GM19035 (cell line): ENCODE data around the gene SUPT3H.
"Not testable (repeated sequence)": the region's sequence is repeated elsewhere in the genome, so short reads cannot be mapped to it uniquely, and the experiment has no call there.

Experiments
- ATAC-seq: cut with Tn5 transposase; IDR thresholded peaks from one replicate; pipeline ENCODE4 v1.9.1; 2021; ENCODE audit not compliant: unreplicated experiment

The SUPT3H gene

DNA sequence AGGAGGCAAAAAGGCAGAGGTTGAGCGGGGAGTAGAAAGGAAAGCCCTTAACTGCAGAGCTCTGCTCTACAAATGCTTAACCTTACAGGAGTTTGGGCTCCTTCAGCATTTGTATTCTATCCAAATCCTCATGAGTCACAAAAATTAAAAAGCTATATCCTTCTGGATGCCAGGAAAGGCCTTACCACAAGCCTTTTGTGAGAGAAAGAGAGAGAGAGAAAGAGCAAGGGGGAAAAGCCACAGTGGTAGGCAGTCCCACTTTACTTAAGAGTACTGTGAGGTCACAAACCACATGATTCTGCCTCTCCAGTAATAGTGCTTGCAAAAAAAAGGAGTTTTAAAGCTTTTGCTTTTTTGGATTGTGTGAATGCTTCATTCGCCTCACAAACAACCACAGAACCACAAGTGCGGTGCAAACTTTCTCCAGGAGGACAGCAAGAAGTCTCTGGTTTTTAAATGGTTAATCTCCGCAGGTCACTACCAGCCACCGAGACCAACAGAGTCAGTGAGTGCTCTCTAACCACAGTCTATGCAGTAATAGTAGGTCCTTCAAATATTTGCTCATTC is 49.7 kb downstream of the SUPT3H start, which contains the start of gene RUNX2:
Gene RUNX2 (plus strand): TSS at position 375 of the 567 bp plus-strand sequence. CDS start 397 bp downstream, outside the sequence.
- no peak for ATAC-seq

- ATAC-seq = no peak
Measured at GRCh38 chr6:45326698-45327417, 50.9 kb downstream of the SUPT3H start.

GRCh38 chr6:45323656-45324224 is 54.0 kb downstream of the SUPT3H start:
- no peak for ATAC-seq

GRCh38 chr6:45320349-45320748 is 57.4 kb downstream of the SUPT3H start:
- ATAC-seq = no peak

GRCh38 chr6:45314146-45314545 is 63.6 kb downstream of the SUPT3H start:
- no peak for ATAC-seq

- ATAC-seq = no peak
Measured at GRCh38 chr6:45310118-45310788, 67.5 kb downstream of the SUPT3H start.

DNA sequence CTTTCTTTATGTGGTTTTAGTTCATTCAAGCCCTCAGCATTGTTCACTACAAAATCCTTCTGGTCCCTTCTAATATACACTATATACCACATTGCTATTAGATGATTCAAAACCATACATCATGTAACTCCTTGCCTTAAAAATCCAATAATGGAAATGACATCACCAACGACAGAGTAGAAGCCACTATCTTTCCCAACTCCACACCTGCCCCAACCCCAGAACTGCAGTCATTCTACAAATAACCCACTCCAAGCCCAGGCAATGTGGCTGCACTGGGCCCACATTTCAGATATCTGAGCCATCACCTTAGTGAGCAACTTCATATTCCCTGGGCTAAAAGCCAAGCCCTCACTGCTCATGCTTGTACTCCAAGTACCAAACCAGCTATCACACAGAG is 72.2 kb downstream of the SUPT3H start:
- no peak for ATAC-seq

GRCh38 chr6:45302832-45303231 is 74.9 kb downstream of the SUPT3H start:
- ATAC-seq = no peak

DNA sequence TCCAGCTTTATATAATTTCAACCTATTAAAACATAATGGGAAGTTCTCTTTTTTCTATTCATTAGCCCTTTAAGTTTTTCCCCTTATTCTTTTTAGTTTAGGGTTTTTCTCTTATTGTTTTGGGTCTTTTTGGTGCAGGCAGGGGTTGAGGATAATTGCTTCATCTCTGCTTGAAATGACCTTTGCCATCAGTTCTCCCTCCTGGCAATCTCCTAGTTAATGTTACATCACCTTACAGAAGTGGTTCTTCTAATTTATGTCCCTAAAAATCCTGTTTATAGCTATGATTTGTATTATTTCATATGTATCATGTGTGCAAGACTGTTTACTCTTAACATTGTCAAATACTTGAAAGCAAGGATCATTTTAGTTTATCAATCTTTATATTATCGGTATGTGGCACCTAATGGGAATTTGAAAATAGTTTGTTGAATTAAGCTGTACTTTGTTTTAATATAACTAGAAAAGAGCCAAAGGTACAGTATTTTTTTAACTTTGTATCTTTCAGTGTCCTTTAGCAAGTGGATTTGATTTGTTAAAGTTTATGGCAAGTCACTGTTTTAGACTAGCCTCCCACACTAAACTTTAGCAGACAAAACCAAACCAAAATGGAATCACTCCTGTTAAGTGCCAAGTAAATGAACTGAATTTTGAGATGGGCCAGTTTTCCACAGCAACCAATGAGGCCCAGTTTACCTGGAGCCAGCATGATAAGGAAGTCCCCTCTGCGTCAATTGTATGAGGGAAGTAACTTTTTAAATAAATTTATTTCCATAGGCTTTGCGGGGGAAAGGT is 76.2 kb downstream of the SUPT3H start:
- ATAC-seq = no peak

DNA sequence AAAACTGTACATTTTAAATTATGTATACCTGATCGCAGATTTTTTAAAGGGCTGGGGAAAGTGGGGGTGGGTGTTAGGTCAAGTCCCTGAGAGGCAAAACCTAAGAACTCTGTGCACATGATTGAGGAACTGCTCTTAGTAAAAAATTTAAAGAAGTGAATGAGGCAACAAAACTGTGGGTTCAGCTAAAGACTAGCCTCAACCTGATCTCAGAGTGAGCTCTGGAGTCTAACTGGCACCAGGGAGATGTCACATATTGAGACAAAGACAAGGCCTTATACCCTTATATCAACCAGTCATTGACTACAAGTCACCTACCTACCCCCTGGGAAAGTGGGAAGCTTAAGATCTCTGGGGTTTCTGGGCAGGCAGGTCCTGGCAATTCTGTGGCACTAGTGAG is 77.0 kb downstream of the SUPT3H start:
- ATAC-seq = no peak

DNA sequence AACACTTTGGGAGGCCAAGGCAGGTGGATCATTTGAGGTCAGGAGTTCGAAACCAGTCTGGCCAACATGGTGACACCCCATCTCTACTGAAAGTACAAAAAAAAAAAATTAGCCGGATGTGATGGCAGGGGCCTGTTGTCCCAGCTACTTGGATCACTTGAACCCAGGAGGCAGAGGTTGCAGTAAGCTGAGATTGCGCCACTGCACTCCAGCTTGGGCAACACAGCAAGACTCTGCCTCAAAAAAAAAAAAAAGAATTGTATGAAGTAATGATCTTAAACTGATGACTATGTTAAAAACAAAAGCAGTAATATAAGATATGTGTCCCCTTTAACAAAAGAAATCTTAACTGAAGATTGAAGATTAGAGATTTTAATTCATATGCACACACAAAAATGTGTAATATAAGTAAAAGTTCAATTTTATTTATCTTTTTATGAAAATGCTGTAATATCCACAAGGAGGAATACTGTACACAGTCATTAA is 78.6 kb downstream of the SUPT3H start:
- ATAC-seq = no peak

DNA sequence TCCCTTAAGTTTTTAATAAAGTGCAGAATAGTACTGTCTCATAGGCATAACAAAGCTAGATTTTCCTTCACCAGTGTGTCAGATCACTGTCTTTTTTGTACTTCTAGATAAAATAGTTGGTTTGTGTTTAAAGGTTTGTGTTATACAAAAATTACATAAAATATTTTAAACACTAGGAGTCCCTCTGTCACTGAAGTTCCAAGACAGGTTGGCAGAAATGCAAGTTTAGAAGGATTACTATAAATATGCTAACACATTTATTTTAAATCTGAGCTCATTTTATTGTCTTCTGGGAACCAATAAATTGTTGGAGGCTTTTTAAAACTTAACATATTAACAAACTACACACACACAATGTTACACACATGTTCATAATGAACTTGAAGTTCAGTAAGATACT is 80.4 kb downstream of the SUPT3H start:
- ATAC-seq = no peak

DNA sequence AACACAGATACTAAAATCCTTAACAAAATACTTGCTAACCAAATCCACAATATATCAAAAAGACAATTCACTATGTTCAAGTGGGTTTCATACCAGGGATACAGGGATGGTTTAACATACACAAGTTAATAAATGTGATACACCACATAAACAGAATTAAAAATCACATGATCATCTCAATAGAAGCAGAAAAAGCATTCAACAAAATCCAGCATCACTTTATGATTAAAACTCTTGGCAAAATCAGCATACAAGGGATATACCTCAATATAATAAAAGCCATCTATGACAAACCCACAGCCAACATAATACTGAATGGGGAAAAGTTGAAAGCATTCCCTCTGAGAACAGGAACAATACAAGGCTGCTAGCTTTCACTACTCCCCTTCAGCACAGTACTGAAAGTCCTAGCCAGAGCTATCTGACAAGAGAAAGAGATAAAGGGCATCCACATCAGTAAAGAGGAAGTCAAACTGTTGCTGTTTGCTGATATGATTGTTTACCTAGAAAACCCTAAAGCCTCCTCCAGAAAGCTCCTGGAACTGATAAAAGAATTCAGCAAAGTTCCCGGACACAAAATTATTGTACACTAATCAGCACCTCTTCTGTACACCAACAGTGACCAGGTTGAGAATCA is 83.6 kb downstream of the SUPT3H start:
- ATAC-seq = not testable (repeated sequence)

DNA sequence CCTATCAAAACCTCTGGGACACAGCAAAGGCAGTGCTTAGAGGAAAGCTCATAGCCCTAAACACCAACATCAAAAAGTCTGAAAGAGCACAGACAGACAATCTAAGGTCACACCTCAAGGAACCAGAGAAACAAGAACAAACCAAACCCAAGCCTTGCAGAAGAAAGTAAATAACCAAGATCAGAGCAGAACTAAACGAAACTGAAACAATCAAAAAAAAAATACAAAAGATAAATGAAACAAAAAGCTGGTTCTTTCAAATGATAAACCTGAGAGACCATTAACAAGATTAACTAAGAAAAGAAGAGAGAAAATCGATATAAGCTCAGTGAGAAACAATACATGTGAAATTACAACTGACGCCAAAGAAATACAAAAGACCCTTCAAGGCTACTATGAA is 84.4 kb downstream of the SUPT3H start:
- ATAC-seq = no peak

DNA sequence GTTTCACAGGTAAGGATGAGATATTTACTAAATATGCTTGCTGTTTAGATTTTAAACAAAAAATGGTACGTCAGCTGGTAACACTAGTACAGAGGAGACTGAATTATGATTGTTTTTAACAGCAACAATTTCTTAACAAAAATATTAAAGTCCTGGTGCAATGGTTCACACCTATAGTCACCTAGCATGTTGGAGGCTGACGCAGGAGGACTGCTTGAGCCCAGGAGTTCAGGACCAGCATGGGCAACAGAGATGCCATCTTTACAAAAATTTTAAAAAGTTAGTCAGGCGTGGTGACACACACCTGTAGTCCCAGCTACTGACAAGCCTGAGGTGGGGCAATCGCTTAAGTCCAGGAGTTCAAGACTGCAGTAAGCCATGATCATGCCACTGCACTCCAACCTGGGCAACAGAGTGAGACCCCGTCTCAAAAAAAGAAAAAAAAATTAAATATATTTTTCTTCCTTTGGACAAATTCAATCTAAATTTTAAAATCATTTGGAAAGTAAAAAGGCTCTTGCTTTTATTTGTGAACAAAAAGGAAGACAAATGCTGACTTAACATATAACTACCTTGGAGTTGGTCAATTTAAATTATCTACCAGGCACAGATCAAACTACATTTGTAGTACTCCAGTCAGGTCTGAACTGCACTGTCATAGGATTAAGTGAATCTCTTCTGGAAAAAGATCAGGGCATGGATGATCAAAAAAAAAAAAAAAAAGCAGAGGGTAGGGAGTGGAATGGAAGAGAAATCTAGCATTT is 87.8 kb downstream of the SUPT3H start:
- no peak for ATAC-seq

- not testable (repeated sequence) for ATAC-seq
Measured at GRCh38 chr6:45286707-45287106, 91.0 kb downstream of the SUPT3H start.

DNA sequence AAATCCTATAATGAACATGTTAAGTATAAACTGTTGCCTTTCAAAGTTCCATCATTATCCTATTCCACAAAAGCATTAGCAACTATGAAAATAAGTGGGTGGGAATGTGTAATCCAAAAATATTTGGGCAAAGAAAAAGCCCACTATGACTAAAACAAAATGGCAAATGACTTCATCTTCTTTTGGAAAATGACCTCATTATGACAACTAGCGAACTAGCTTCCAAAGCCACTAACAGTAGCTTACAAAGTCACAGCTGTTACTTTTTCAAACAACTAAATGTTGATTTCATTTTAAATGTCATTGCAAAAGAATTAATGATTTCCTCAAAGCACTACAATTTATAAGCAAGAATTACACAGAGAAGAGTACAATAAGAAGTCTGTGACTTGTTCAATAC is 99.4 kb downstream of the SUPT3H start:
- no peak for ATAC-seq

DNA sequence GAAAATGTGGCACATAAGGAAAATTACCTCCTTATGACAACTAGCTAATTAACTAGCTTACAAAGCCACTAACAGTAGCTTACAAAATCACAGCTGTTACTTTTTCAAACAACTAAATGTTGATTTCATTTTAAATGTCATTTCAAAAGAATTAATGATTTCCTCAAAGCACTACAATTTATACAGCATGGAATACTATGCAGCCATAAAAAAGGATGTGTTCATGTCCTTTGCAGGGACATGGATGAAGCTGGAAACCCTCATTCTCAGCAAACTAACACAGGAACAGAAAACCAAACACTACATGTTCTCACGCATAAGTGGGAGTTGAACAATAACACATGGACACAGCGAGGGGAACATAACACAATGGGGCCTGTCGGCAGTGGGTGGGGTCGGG is 100.0 kb downstream of the SUPT3H start:
- ATAC-seq = not testable (repeated sequence)

GRCh38 chr6:45275358-45275757 is 102.4 kb downstream of the SUPT3H start:
- no peak for ATAC-seq

- no peak for ATAC-seq
Measured at GRCh38 chr6:45272626-45273025, 105.1 kb downstream of the SUPT3H start.
